Transverse colon (tissue), 4 donors: Measurements from ENCODE around the gene PCP4L1. TPM values are rescaled to one million over a fixed set of nuclear protein-coding genes. Genes with fewer than 3 reads are reported as not detected.

Experiments used
- DNase-seq: peaks from one replicate; pipeline ENCODE4 v3.0.0-alpha.2; 2019
- H3K27ac ChIP-seq, 4 donors: fragments of 200-600 bp; sonication (generic); 2 replicates each; pipeline ENCODE4 v1.5.1; 2016 to 2018; ENCODE audit warnings: inconsistent platforms in 4 of 4
- H3K27me3 ChIP-seq: fragments of 200-600 bp; sonication (generic); 2 replicates; pipeline ENCODE4 v1.5.1; 2017; ENCODE audit warnings: inconsistent platforms
- H3K36me3 ChIP-seq, 4 donors: fragments of 200-600 bp; sonication (generic); 2 replicates each; pipeline ENCODE4 v1.5.1; 2017 to 2019; ENCODE audit warnings: inconsistent platforms in 4 of 4
- H3K4me1 ChIP-seq, 4 donors: fragments of 200-600 bp; sonication (generic); 2 replicates each; pipeline ENCODE4 v1.5.1; 2017 to 2020; ENCODE audit warnings: inconsistent platforms in 4 of 4
- H3K4me3 ChIP-seq, 4 donors: fragments of 200-600 bp; sonication (generic); 1 replicate in 1 of 4; 2 replicates in 3 of 4; pipeline versions ENCODE4 v1.5.1 to v1.6.1; 2017 to 2019; ENCODE audit warnings: inconsistent platforms in 4 of 4
- H3K9me3 ChIP-seq, 2 donors: fragments of 200-600 bp; sonication (generic); 2 replicates each; pipeline ENCODE4 v1.5.1; 2017 to 2019; ENCODE audit warnings: inconsistent platforms in 2 of 2
- CTCF ChIP-seq, 5 experiments: fragments of 200-600 bp in 3 of 5; fragments of 450-650 bp in 2 of 5; sonication (generic) in 3 of 5; IDR thresholded peaks; 1 replicate in 2 of 5; 2 replicates in 3 of 5; pipeline ENCODE4 v1.5.1; 2016 to 2017; ENCODE audit warnings: antibody characterized with exemption in 5 of 5, inconsistent platforms in 3 of 5, mild to moderate bottlenecking in 2 of 5, moderate library complexity in 1 of 5
- EP300 ChIP-seq: sonication (generic); formaldehyde crosslinking; IDR thresholded peaks from one replicate; pipeline ENCODE4 v1.6.1; 2017; ENCODE audit warnings: antibody characterized with exemption, low read depth
- POLR2A ChIP-seq: fragments of 450-650 bp; IDR thresholded peaks from one replicate; pipeline ENCODE4 v1.6.1; 2016; ENCODE audit warnings: antibody characterized with exemption, mild to moderate bottlenecking, moderate library complexity
- POLR2AphosphoS5 ChIP-seq, 3 donors: sonication (generic); formaldehyde crosslinking; IDR thresholded peaks; one replicate each; pipeline ENCODE4 v1.6.1; 2016; ENCODE audit warnings: antibody characterized with exemption in 3 of 3
- WGBS, 2 donors: methylation state at CpG; one replicate each; pipeline ENCODE4 v1.1.5; 2018; ENCODE audit warnings: low coverage in 1 of 2; 5-methylcytosine and 5-hydroxymethylcytosine counted together
- in situ Hi-C, 4 donors: fragments of 200-750 bp; cut with MboI; loops; one replicate each; pipeline versions ENCODE4 v1.15.0 to v1.15.1; 2017; ENCODE audit warnings: low sequenced_read_pairs in 3 of 4, low pct_ligation_motif_present in 1 of 4, low pct_unique_long_range_greater_than_20kb in 1 of 4
- intact Hi-C: fragments of 100-400 bp; cut with DNase I; formaldehyde crosslinking; loops from one replicate; pipeline ENCODE4 v1.15.1; 2023; ENCODE audit warnings: low total_unique reads
- total RNA-seq, 4 donors: library from RNA; depleted of rRNA; stranded (reverse); fragments of >200 nt; gene quantifications; one replicate each; pipeline ENCODE4 v1.1.0, GENCODE V29; 2016

Gene PCP4L1
- total RNA-seq, 4 donors from 2014 or later: 1.8 to 2.1 TPM; not detected in 2

- Histone ChIP-seq H3K36me3 (peaks cover 0 to 11% (median 4%) of the 10 kb centered on the region in 4 donors), H3K9me3 (no peaks in the 10 kb centered on the region), H3K27ac (peak overlapping the region; percentile 65 to 80 (median 74)), H3K4me1 (peaks cover 14 to 23% (median 20%) of the 10 kb centered on the region in 4 donors), H3K4me3 (no peak overlapping the region), H3K27me3 (no peaks in the 10 kb centered on the region)
- 78% methylated on average over 7 of the region's 7 CpGs; no CpG with 5 or more reads in 1 of the 2 donors for WGBS, 2 donors
- intact Hi-C loops: no loop called here
- DNase-seq: no peak
- TF ChIP-seq POLR2AphosphoS5 (IDR thresholded peaks at IDR 0.05) (no peak), EP300 (no peak), POLR2A (no peak), CTCF (IDR thresholded peaks at IDR 0.05) (no peak)
- in situ Hi-C loops: loop anchor here in 2 of 4 donors (10.0 kb wide), 2 partner anchors 150 to 160 kb away; no protein-coding TSS in a partner anchor
These were observed 33.4 kb upstream of the PCP4L1 start for GRCh38 chr1:161225178-161225533.

- Histone ChIP-seq H3K27me3 (no peaks in the 10 kb centered on the region), H3K4me3 (peak within 1 kb of the TSS; percentile 52 to 72 (median 61)), H3K27ac (peak within 1 kb of the TSS; percentile 70 to 87 (median 82)), H3K36me3 (peaks cover 0 to 11% (median 4%) of the 10 kb centered on the region in 4 donors), H3K4me1 (peaks cover 14 to 23% (median 20%) of the 10 kb centered on the region in 4 donors), H3K9me3 (no peaks in the 10 kb centered on the region)
- intact Hi-C loops: no loop called here
- in situ Hi-C loops: loop anchor here in 2 of 4 donors (10.0 kb wide), 2 partner anchors 149 to 159 kb away; no protein-coding TSS in a partner anchor
- TF ChIP-seq EP300 (no peak), POLR2A (peak; percentile 2), CTCF (IDR thresholded peaks at IDR 0.05) (peak; percentile 39 to 73 (median 51)), POLR2AphosphoS5 (IDR thresholded peaks at IDR 0.05) (peak in 2 of 3 donors; percentile 18 to 43)
- DNase-seq: peak; percentile 90
- 3 to 6% methylated on average over 7 to 16 of the region's 16 CpGs for WGBS, 2 donors
These were observed 32.8 kb upstream of the PCP4L1 start, which contains the start of gene TOMM40L for GRCh38 chr1:161225534-161226319. TOMM40L (plus strand) TSS chr1:161226060; CDS start chr1:161226490, 430 bp downstream.

- Histone ChIP-seq H3K36me3 (peaks cover 0 to 11% (median 4%) of the 10 kb centered on the region in 4 donors), H3K27me3 (no peaks in the 10 kb centered on the region), H3K4me3 (peak overlapping the region; percentile 52 to 72 (median 61)), H3K4me1 (peaks cover 14 to 23% (median 20%) of the 10 kb centered on the region in 4 donors), H3K27ac (peak overlapping the region; percentile 70 to 87 (median 82)), H3K9me3 (no peaks in the 10 kb centered on the region)
- 4% methylated on average over 15 of the region's 15 CpGs; no CpG with 5 or more reads in 1 of the 2 donors for WGBS, 2 donors
- TF ChIP-seq POLR2A (no peak), EP300 (no peak), CTCF (IDR thresholded peaks at IDR 0.05) (no peak), POLR2AphosphoS5 (IDR thresholded peaks at IDR 0.05) (no peak)
- no peak for DNase-seq
- in situ Hi-C loops (loop anchor here in 2 of 4 donors (10.0 kb wide), 2 partner anchors 148 to 158 kb away; no protein-coding TSS in a partner anchor), intact Hi-C loops (no loop called here)
These were observed 32.2 kb upstream of the PCP4L1 start for GRCh38 chr1:161226320-161226711.

GRCh38 chr1:161226759-161227158, 31.8 kb upstream of the PCP4L1 start:
- H3K27ac ChIP-seq: peak overlapping the region; percentile 70 to 87 (median 82)
- intact Hi-C loops (no loop called here), in situ Hi-C loops (loop anchor here in 2 of 4 donors (10.0 kb wide), 2 partner anchors 148 to 158 kb away; no protein-coding TSS in a partner anchor)
- peak overlapping the region in 3 of 4 donors; percentile 52 to 72 (median 65) for H3K4me3 ChIP-seq
- TF ChIP-seq POLR2AphosphoS5 (IDR thresholded peaks at IDR 0.05) (no peak), POLR2A (no peak), CTCF (IDR thresholded peaks at IDR 0.05) (no peak), EP300 (no peak)
- DNase-seq: no peak
- 35 to 49% methylated on average over 2 to 3 of the region's 3 CpGs for WGBS, 2 donors
- no peaks in the 10 kb centered on the region for H3K9me3 ChIP-seq
- H3K36me3 ChIP-seq: peaks cover 0 to 11% (median 4%) of the 10 kb centered on the region in 4 donors
- no peaks in the 10 kb centered on the region for H3K27me3 ChIP-seq
- H3K4me1 ChIP-seq: peaks cover 14 to 23% (median 20%) of the 10 kb centered on the region in 4 donors
